Stimulated activated CD4-positive, alpha-beta T cell treated with anti-CD3 and anti-CD28 coated beads, Interleukin-4, amount 100 ng/mL, for 48 hours (primary cell): ENCODE results near the gene CCDC149.
"Not testable (repeated sequence)": the region's sequence is repeated elsewhere in the genome, so short reads cannot be mapped to it uniquely, and the experiment has no call there.

Experiments
- DNase-seq, 2 donors: peaks; one replicate each; pipeline ENCODE4 v3.0.0-alpha.2; 2020; ENCODE audit warnings: low read depth in 2 of 2

The CCDC149 gene

DNA sequence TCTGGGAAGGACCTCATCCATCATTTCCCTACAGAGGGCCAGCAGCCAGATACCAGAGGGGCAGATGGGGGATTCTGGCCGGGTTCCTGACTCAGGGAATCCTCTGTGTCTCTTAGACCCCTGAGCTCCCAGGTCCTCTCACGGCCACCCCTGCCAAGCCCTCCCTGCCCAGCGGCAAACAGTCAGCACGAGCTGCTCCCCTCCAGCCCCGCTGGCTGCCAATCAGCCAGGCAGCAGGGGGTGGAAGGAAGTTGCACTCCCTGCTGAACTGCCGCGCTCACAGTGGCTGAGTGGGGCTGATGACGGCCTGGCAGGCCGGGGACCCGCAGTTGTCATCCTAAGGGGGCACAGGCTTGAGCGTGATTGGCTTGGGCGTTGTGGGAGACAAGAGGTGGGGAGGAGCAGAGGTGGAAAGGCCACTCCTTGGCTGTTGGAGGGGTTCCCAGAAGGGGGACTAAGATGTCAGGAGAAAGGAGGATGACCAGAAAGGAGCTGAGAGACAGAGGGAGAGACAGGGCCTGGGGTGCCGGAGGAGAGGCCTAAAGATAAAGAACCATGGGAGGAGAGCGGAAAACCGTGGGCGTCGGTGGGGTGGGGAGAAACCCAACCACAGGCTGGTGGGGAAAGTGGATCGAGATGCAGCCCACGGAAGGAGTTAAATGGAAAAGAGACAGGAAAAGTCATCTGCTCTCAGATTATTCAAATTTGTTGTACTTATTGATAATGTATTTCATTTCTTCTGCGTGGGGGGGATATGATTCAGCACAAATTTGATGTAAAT is 4.4 kb upstream of the CCDC149 start:
- DNase-seq = no peak

DNA sequence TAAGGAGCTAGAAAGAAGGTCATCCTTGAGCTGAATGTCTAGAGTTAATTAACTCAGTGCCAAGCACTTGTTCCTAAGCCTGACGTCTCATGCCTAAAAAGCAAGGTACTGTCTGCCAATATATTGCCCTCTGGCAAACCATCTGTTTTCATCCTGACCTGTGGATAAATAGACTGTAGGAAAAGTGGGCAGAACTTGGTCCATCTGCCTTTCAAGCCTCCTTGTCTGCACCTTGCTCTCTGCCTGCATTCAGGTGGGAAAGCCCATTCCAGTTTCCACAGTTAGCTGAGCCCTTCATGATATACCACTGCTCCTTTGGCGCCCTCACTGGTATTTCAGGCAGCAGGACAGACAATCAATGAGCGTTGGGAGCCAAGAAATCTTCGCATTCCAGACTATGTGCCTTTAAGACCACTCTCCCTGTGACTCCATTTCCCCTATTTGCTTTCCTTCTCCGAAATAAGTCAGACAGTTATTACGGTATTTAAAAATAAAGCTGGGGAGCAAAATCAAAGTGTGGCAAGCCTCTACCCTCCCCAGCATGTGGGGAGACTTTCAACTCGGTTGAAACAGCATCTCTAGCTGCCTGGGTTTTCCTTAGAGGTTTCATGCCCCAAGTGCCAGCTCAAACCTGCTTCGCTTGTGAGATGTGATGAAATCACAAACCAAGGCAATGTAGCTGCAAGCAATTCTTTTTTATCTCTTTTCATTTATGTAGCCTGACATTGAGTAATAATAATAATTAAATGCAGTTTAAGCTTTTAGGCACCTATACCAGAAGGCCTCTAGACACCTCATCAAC is 2.5 kb upstream of the CCDC149 start:
- DNase-seq = no peak

DNA sequence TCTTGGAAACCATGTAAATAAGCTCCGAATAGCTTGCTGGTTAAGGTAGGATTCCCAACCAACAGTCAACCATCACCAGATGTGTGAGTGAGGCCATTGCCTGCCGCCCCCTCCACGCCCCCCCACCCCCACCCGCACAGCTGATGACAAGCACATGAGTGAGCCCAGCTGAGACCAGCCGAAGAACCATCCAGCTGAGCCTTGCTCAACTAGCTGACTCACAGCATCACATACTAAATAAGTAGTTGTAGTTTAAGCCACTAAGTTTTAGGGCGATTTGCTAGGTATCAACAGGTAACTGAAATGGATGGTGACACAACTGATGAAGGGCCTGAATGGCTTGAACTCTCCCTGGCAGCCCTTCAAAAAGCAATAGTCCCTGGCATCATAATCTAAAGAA is 1.6 kb upstream of the CCDC149 start:
- no peak for DNase-seq

DNA sequence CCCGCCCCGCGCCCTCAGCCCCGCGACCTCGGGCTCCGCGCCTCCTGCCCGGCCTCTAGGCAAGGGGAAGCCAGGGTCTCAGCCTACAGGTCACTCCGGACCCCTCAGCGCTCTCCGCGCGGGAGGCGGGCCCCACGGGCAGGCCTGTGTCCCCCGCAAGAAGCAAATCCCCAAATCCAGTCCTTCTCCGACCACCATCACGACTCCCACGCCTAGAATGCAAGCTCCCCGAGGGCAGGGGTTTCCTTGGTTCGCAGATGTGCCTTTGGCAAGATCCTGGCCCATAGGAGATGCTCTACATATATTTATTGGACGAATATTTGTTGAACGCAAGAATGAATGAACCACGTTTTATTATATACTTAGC is 260 bp upstream of the CCDC149 start:
- DNase-seq = no peak

DNA sequence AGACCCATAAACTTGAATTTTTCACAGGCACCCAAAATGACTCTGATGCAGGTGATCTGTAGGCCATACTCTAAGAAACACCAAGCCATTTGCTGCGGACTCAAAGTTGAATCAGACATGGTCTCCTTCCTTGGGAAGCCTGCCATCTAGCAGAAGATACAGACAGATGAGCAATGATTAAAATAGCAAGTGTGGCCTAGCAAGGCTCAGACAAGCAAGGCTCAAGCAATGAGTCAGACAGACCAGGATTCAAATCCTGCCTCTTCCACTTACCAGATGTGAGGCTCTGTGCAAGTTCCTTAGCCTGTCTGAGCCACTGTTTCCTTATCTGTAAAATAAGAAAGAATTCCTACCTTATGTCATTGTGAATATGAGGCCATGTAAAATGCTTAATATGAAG is 2.3 kb downstream of the CCDC149 start:
- no peak for DNase-seq

DNA sequence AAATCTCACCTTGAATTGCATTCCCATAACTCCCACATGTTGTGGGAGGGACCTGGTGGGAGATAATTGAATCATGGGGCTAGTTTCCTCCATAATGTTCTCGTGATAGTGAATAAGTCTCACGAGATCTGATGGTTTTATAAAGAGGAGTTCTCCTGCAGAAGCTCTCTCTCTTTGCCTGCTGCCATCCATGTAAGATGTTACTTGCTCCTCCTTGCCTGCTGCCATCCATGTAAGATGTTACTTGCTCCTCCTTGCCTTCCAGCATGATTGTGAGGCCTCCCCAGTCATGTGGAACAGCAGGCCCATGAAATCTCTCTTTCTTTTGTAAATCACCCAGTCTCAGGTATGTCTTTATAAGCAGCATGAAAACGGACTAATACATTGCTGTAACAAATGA is 3.2 kb downstream of the CCDC149 start:
- not testable (repeated sequence) for DNase-seq

DNA sequence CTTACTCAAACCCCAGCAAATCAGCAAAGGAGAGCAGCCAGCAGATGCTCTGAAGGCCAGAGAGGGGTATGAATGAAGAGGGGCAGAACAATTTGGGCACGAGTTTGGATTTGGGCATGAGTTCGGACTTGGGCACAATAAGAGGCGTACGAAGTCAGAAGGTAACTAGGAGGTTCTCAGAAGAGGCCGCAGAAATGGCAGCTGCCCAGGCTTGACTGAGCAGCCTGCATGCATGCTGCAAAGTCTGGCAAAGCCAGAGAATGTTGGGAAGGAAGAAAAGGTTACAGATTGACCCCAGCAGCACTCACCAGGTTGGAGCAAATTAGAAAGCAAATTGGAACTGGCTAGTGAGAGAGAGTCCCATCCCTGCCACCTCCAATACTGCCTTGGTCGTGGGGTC is 15.2 kb downstream of the CCDC149 start:
- no peak for DNase-seq

DNA sequence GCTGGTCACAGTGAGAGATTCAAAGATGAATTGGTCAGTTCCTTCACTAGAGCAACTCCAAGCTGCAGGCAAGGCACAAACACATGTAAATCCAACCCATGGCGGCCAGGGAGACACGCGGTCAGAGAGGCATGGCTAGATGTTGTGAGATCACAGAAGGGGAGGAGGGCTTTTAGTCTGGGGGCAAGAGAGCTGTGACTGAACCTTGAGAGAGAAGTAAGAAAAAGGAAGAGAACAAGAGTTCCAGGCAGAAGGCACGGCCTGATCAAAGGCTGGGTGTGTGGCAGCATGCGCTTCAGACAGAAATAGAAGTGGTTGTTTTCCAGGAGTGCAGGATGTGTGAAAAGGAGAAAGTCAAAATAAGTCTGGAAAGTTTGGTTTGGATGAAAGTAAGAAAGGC is 15.9 kb downstream of the CCDC149 start:
- DNase-seq = no peak

DNA sequence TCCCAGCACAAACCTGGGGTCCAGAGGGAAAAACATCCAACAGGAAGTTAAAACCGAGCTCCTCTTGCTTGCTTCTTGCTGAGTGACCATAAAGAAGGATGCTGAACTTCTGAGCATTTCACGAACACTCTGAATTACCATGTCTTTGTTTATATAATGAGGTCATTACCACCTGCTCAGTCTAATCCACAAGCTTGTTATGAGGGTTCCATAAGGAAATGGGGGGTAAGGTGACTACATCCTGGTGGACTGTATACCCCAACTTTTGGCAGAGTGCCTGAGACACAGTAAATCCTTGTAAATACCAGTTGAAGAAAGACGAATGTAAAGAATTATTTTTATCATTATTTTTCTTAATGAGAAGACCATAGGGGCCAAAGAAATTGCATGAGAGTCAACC is 16.8 kb downstream of the CCDC149 start:
- DNase-seq = no peak

DNA sequence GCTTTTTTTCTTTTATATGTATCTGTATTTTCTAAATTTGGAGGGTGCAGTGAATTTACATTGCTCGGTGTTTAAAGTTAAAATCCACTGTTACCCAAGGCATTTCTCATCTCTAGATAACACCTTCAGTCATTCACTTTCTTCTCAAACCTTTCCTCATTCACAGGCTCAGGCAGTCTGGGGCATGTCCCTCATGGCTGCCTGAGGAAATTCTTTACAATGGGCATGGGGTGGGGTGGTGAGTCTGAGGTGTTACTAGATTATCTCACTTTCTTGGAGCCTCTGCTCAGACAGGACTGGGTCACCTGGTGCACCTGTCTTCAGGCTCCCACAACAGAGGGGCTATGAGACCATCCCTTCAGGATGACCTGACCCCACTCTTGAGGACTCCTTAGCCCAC is 17.4 kb downstream of the CCDC149 start:
- DNase-seq = no peak

DNA sequence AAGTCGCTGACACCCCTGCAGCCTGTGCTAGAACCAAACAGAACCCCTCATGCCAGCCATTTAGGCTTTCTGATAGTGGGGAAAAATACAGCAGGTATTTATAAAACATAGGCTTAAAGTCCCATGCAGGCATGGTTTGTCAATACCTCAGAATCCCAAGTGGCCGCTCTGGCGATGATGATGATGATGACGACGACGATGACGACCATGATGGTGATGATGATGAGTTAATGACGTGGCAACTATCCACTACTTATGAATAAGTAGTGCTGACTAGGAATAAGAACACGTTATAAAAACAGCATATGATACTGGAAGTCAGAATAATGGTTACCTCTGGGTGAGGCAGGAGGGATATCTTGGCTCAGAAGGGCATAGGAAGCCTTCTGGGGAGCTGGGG is 18.0 kb downstream of the CCDC149 start:
- DNase-seq = no peak

DNA sequence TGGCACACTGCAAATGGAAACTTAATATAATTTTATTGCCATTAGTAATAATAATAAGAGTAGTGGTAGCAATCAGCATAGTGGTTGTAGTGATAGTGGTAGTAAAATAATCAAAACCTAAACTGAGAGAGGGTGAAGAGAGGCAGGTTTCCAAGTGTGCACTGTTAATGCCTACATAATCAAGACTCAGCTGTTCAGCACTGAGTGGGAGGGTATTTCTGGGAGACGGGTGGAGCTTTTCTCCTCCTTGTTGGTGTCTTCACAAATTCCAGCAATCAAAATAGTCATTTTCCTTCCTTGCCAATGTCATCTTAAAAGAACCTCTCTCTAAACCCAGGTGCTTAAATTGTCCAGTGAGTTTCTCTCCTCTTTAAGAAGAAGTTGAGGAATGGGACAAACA is 18.6 kb downstream of the CCDC149 start:
- DNase-seq = no peak

DNA sequence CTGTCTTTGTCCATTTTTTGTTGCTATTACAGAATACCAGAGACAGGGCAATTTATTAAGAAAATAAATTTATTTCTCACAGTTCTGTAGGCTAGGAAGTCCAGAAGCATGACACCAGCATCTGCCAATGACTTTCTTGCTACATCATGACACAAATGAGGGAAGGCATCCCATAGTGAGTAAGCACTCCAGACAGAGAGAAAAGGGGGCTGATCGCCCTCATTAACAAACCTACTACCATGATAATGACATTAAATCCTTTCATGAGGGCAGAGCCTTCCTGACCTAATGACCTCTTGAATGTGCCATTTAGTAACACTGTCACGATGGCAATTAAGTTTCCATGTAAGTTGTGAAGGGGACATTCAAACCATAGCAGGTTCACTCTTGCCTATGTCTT is 20.1 kb downstream of the CCDC149 start:
- no peak for DNase-seq

DNA sequence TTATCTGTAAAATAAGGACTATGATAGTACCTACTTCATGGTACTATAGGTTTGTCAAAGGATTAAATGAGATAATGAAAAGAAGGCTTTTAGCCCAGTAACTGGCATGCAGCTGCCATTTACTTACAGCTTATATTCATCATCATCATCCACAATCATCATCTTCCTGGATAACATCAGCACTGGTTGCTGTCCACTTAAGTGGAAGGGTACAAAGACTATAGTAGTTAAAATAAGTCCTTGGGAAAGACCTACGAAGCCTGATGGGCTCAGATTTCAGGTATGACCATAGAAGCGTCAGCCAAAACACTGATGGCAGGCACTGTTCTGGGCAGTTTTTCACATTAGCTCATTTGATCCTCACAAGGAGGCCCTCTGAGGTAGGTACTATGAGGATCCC is 20.6 kb downstream of the CCDC149 start:
- DNase-seq = no peak

DNA sequence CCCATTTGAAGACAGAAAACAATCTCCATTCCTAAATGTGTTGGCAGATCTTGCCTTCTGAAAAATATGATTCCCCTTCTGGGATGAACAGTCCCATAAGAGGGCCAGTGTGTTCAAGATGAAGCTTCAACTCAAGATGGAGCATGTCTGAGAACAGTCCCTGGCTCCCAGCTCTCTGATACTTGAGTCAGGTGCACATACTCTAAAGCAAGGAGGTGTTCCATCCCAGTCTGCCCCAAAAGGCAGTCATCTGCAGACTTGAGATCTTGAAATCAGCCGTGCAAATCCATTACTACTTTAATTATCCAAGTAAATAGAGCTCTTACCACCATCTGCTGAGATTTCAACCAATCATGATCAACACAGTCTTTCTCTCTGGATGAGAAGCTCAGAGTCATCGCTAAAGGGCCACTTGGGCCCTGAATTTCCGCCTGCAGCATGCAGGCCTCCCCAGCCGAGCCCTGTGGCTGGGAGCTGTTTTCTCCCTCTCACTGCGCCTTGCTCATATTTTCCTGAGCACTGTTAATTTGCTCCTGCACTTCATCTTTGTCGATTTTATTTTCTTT is 22.2 kb downstream of the CCDC149 start:
- DNase-seq = no peak

DNA sequence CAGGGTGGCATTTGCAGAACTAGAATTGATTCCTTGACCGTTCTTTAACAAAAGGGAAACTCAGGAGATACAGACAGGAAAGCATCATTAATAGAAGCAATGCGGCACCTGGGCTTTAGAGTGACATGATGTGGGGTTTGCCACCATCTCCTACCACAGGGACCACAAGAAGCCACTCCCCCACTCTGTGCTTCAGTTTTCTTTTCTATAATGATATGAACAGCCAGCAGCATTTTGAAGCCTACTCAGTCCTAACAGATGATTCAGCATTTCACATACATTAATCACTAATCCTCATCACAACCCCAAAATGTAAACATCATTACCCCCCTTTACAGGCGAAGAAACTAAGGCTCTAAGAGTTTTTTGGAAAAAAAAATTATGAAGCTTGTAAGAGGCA is 22.9 kb downstream of the CCDC149 start:
- no peak for DNase-seq

DNA sequence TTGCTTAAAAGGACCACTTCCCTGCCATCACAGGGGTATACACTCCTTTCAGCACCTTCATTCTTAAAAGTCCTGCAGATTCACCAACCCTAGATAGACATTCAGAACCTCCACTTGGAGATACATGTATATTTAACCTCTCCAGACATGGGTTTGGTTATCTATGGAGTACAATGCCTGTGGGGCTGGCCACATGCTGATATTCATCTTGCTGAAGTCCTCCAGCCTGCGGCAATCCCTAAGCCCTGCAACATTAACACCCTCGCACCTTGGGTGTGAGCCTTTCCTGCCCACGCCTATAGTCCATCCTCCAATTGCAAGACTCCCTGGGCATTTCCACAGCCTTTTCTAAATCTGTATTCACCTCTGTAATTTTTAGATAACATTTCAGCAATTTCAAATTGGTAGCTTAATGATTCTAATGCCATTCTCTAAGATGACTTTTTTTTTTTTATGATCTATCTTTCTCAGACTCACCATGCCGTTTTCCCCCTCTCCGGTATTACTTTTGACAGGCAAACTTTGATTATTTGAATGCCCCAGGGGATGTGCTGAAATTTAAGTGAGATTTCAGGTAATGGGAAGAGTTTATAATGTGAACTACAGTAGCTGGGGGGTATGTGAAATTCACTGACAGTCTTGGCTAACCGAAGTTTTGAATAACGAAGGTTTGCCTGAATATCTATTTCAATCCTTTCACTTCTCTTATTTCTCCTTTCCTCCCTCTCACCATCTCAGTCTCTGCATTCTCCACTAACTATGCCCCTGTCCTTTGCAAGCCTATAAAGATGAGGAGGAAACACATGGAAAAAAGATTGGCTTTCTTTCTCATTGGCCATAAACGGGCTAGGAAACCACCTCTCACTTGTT is 24.1 kb downstream of the CCDC149 start:
- no peak for DNase-seq

DNA sequence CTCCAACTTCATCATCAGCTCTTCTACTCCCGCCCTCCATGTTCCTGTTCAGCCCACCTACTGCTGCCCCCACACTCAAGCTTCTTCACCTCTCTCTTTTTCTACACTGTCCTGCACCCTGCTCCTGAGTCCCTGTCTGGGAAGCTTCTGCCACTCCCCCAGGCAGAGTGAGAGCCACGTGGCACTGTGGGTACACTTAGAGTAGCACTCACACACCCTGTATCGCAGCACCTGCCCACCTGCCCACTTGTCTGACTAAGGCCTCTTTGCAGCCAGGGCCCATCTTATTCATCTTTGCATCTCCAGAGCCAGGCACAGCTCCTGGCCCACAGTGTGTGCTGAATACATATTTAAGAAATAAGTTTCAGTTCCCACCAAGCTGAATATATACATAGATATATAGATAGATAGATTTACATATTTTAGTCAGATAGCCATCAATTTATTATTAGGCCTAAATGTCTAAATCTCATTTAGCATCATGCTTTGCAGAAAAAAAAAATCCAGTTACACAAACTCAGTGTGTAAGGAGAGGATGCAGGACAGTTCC is 24.9 kb downstream of the CCDC149 start:
- DNase-seq = no peak

DNA sequence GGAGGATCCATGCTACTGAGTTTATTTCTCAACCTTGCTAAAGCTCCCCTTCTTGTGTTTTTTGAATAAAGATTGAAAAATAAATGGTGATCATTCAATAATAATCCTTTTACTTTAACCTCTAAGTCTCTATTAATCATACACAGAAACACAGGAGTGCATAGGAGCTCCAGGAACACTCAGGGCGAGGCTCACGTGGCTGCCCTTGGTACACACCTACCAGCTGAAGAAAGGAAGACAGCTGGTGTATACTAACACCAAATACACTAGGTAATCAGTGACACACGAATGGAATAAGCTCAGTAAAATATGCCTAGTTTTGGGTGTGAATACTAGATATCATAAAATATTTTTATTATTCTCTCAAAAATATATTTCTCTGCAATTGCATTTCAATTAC is 26.2 kb downstream of the CCDC149 start:
- DNase-seq = no peak

DNA sequence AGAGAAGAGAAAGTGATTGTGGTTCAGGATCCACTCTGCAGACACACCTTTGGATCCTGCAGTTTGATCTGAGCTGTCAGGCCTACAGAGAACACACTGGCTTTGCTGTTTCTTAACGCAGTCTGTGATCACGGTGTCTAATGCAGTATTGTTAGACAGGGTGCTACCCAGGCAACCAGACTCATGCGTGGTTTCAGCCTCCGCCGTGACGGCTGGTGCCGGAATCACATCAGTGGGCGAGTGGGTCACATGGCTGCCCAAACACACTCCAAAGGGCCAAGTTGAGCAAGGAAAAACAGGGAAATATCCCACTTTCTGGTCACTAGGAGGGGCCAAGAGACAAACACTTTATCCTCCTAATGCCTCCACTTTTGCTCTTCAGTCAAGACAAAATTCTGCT is 27.5 kb downstream of the CCDC149 start:
- DNase-seq = no peak

DNA sequence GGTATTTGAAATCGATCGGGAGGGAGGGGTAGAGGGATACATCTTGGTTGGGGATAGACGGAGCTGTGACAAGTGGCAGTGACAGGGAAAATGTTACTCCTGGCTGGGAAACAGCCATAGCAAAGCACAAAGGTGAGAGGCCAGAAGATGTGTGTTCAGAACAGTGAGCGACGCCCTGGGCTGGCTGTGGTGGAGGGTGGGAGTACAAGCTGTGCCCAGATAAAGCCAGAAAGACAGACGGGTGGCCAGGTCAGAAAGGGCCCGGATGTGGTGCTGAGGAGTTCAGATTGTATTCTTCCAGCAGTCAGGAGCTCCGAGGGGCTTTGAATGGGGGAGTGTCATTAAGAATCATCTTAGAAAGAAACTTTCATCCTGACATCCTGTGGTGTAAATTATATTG is 27.9 kb downstream of the CCDC149 start:
- no peak for DNase-seq
